COLO829 (cell line): ENCODE data around the gene TRIM2.

Experiments
- DNase-seq: peaks from one replicate; pipeline ENCODE4 v3.0.0; 2012; ENCODE audit warnings: low spot score

The TRIM2 gene

GRCh38 chr4:153333874-153334273, 129.6 kb downstream of the TRIM2 start:
- DNase-seq: peak; percentile 59

- DNase-seq: no peak
Observed at GRCh38 chr4:153335665-153336064, 131.4 kb downstream of the TRIM2 start.

- DNase-seq: no peak
Observed at GRCh38 chr4:153337686-153338085, 133.4 kb downstream of the TRIM2 start.

GRCh38 chr4:153341575-153342090, 137.4 kb downstream of the TRIM2 start:
- no peak for DNase-seq

GRCh38 chr4:153342751-153343552, 138.7 kb downstream of the TRIM2 start:
- DNase-seq: no peak

GRCh38 chr4:153344131-153345011, 140.1 kb downstream of the TRIM2 start, which contains the start of gene MND1:
Gene MND1, plus strand, starts transcription at chr4:153344688. Its CDS starts 50 bp downstream, at chr4:153344738.
- DNase-seq: peak; percentile 85

GRCh38 chr4:153345012-153345981, 141.1 kb downstream of the TRIM2 start:
- peak; percentile 48 for DNase-seq

GRCh38 chr4:153346031-153346430, 141.8 kb downstream of the TRIM2 start:
- no peak for DNase-seq

GRCh38 chr4:153346563-153346962, 142.3 kb downstream of the TRIM2 start:
- DNase-seq: no peak

GRCh38 chr4:153347117-153347516, 142.9 kb downstream of the TRIM2 start:
- DNase-seq: no peak

- no peak for DNase-seq
Observed at GRCh38 chr4:153348006-153348405, 143.8 kb downstream of the TRIM2 start.

GRCh38 chr4:153349206-153349805, 145.1 kb downstream of the TRIM2 start:
- no peak for DNase-seq

GRCh38 chr4:153362184-153362583, 157.9 kb downstream of the TRIM2 start:
- DNase-seq: no peak

- no peak for DNase-seq
Observed at GRCh38 chr4:153364061-153364460, 159.8 kb downstream of the TRIM2 start.

- no peak for DNase-seq
Observed at GRCh38 chr4:153365003-153365402, 160.8 kb downstream of the TRIM2 start.

GRCh38 chr4:153366486-153366885, 162.2 kb downstream of the TRIM2 start:
- DNase-seq: no peak

- no peak for DNase-seq
Observed at GRCh38 chr4:153367092-153367491, 162.8 kb downstream of the TRIM2 start.

- DNase-seq: no peak
Observed at GRCh38 chr4:153369021-153369420, 164.8 kb downstream of the TRIM2 start.

GRCh38 chr4:153371701-153372234, 167.5 kb downstream of the TRIM2 start:
- no peak for DNase-seq

- DNase-seq: no peak
Observed at GRCh38 chr4:153372967-153373562, 168.8 kb downstream of the TRIM2 start.
